K562 (cell line): ENCODE data around the gene HOXB8. TPM values are rescaled to one million over a fixed set of nuclear protein-coding genes. Genes with fewer than 3 reads are reported as not detected.

Source experiments
- BDP1 ChIP-seq: IDR thresholded peaks from 3 replicates; pipeline ENCODE4 v1.6.1; 2011; ENCODE audit not compliant: insufficient read length, insufficient read depth
- CHD1 ChIP-seq: fragments of 200-600 bp; sonication (generic); IDR thresholded peaks from one replicate; pipeline ENCODE4 v1.6.1; 2012; ENCODE audit warnings: mild to moderate bottlenecking, moderate library complexity, low read length, inconsistent platforms
- CUX1 ChIP-seq: fragments of 200-800 bp; sonication (Bioruptor generic); IDR thresholded peaks from 2 replicates; pipeline ENCODE4 v1.6.1; 2016; ENCODE audit warnings: missing genetic modification characterization, missing compliant biosample characterization
- HOMEZ ChIP-seq: fragments of 250-450 bp; sonication (Bioruptor Pico); IDR thresholded peaks from 2 replicates; pipeline ENCODE4 v1.4.0; 2020; ENCODE audit warnings: mild to moderate bottlenecking, moderate library complexity
- NR2C2 ChIP-seq, 2 experiments: fragments of 200-800 bp in 1 of 2; sonication (Bioruptor generic) in 1 of 2; sonication (generic) in 1 of 2; formaldehyde crosslinking in 1 of 2; IDR thresholded peaks; 2 replicates each; pipeline versions ENCODE4 v1.6.1 to v1.8.0; 2016 to 2022; ENCODE audit warnings: mild to moderate bottlenecking in 1 of 2, missing compliant biosample characterization in 1 of 2, missing genetic modification characterization in 1 of 2, missing genetic modification reagents in 1 of 2
- ZNF592 ChIP-seq: fragments of 450-650 bp; IDR thresholded peaks from 2 replicates; pipeline ENCODE4 v1.6.1; 2017; ENCODE audit warnings: antibody characterized with exemption, mild to moderate bottlenecking
- polyA plus RNA-seq, 8 experiments: library from polyadenylated mRNA; depleted of rRNA in 4 of 8; stranded (reverse) in 5 of 8; unstranded in 3 of 8; fragments of >200 nt; fragmentation: Nextera tagmentation in 2 of 8; fragmentation: Illumina TruSeq in 1 of 8; extraction: Ambion mirVana in 2 of 8; extraction: Trizol in 1 of 8; gene quantifications; 2 replicates each; pipeline versions ENCODE4 v1.2.1 to v1.2.3, GENCODE V29; 2011 to 2014; ENCODE audit warnings: inconsistent platforms in 1 of 8, missing spikeins in 1 of 8
- total RNA-seq, 7 experiments: library from RNA; depleted of rRNA in 6 of 7; stranded (reverse); fragments of >200 nt in 6 of 7; fragmentation: Illumina TruSeq in 2 of 7; extraction: Trizol in 2 of 7; gene quantifications; 2 replicates each; pipeline versions ENCODE4 v1.2.1 to v1.2.3, GENCODE V29; 2011 to 2021; ENCODE audit warnings: low replicate concordance in 1 of 7

Gene HOXB8
- total and polyA plus RNA-seq, 9 of the 15 experiments (the other 6 are each of a cell fraction or from before 2014, with no cell fraction given) = 0.52 to 23.8 (median 3.6) TPM

GRCh38 chr17:48627118-48627597 is 12.1 kb upstream of the HOXB8 start (continued):
- no peak for TF ChIP-seq HOMEZ (CRISPR knock-in tag)
- peak; percentile 54 for TF ChIP-seq CHD1
- no peak for TF ChIP-seq BDP1
- TF ChIP-seq ZNF592 = peak; percentile 39
- 0 out of 2 replicates have a peak, but pooled peaks have one; percentile 8 for TF ChIP-seq CUX1 (CRISPR knock-in tag)
- TF ChIP-seq NR2C2 (CRISPR knock-in tag; IDR thresholded peaks at IDR 0.05) = no peak
- TF ChIP-seq NR2C2 (tag; IDR thresholded peaks at IDR 0.05) = no peak
